Loucy (cell line): Measurements from ENCODE around the gene MAP4K2.

Source experiments
- CTCF ChIP-seq: fragments of 200-600 bp; sonication (generic); conservative IDR thresholded peaks from 2 replicates; pipeline ENCODE4 v1.5.1; 2014; ENCODE audit warnings: mild to moderate bottlenecking, antibody characterized with exemption, low read length
- EZH2phosphoT487 ChIP-seq: fragments of 200-600 bp; IDR thresholded peaks from 2 replicates; pipeline ENCODE4 v1.6.1; 2018; ENCODE audit warnings: antibody characterized with exemption, mild to moderate bottlenecking, moderate library complexity, borderline replicate concordance

- peak; percentile 64 for TF ChIP-seq CTCF
- no peak for TF ChIP-seq EZH2phosphoT487
These were observed 60.0 kb downstream of the MAP4K2 start for GRCh38 chr11:64742889-64743590.
